ENCODE results near the gene OR6K2.

The OR6K2 gene

DNA sequence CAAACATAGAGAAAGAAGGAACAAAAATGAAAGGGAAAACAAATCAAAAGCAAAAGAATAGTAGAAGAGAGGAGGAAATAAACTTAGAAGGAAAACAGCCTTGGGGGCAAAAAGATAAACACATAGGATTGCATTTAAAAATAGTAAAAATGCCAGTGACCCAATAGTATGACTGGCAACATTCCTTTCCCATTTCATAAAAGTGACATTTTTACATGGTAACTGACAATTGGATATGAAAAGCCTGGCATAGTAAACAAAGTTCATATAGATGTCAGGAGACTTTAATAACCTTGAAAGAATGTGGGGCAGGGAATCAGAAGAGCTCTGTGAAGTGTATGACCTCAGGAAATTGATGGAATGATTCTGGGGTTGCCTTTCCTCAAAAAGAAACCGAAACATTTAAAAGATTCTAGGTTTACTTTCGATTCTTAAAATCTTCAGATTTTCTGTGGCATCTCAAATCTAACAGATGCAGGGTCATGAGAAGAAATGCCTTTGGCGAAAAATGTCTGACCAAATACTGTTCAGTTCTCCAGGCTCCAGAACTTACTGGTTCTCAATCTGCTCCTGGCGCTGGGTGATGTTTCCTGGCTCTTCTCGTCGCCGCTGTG lies 47.6 kb downstream of the OR6K2 start:
- H3K9me3 Mint-ChIP-seq, result no peaks in the 10 kb centered on the region
- ATAC-seq, result no peak

More for the DNA sequence above, 47.6 kb downstream of the OR6K2 start:
- Mint-ChIP-seq H3K27ac (no peak overlapping the region), H3K4me1 (peaks cover 13% of the 10 kb centered on the region), H3K36me3 (ENCODE audit: low read depth) (no peaks in the 10 kb centered on the region), H3K27me3 (peaks cover 3% of the 10 kb centered on the region), H3K4me3 (no peak overlapping the region)
- DNase-seq, result no peak

All from activated naive CD8-positive, alpha-beta T cell treated with anti-CD3 and anti-CD28 coated beads, Interleukin-2, amount 50 U/mL, for 24 hours (primary cell).